Fibroblast of mammary gland (primary cell): ENCODE measurements around the gene NFATC1.

Source experiments
- DNase-seq: peaks from one replicate; pipeline ENCODE4 v3.0.0-alpha.2; 2010; ENCODE audit warnings: low read depth
- H3K4me3 ChIP-seq: 2 replicates; pipeline ENCODE4 v1.5.1; 2011; ENCODE audit warnings: low read depth, mild to moderate bottlenecking, low read length, moderate library complexity; ENCODE audit not compliant: control insufficient read depth
- CTCF ChIP-seq: conservative IDR thresholded peaks from 2 replicates; pipeline ENCODE4 v1.5.1; 2011; ENCODE audit warnings: low read depth, low read length, inconsistent platforms; ENCODE audit not compliant: control insufficient read depth, insufficient read depth

NFATC1 gene

DNA sequence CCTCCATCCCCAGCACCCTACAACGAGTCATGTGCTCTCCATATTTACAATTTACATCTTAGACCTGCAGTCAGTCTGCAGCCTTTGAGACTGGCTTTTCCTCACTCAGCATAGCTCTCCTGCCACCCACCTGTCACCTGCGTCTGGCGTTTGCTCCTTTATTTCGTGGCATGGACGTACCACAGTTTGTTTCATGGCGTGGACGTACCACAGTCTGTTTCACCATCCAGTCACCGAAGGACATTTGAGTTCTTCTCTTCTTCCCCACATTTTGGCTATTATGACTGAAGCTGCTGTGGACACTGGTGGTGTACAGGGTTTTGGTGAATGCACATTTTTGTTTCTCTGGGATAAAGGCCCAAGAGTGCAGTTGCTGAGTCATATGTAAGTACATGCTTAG is 142.0 kb downstream of the NFATC1 start:
- DNase-seq = no peak
- no peak overlapping the region for H3K4me3 ChIP-seq
- TF ChIP-seq CTCF = no peak

- H3K4me3 ChIP-seq = no peak overlapping the region
- DNase-seq = no peak
- no peak for TF ChIP-seq CTCF
Observed at GRCh38 chr18:79538635-79539034, 142.9 kb downstream of the NFATC1 start.

DNA sequence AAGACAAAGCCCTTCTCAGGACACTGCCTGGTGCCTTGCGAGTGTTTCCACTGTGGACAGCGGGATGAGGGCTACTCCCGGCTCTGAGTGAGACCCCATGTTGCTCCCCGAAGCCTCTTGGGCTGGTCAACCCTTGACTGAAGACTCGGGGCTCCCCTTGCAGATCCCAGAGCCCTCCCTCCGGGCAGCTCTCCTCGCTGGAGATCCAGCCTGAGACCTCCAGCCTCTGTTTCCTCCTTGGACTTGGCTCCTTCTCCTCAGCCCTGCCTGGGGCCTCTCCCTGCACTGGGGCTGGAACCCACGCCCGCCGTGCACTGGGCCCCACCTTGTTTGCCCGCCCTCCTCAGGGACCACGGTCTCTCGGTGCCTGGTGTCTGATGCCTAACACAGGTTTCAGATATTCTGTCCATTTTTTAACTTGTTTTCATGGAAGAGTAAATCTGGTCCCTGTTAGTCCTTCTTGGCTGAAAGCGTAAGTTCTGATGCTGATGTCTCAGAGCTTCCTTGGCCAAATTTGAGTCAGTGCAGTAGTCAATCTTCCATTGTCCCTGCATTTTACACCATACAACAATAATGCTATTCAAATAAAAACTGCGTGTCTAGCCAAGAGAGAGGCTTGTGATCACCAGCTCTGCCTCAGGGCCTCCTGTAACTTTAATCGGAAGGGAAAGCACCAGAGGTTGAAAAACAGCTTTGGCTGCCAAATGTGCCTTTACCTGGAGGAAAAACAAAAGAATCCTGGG is 144.6 kb downstream of the NFATC1 start:
- H3K4me3 ChIP-seq = no peak overlapping the region
- no peak for TF ChIP-seq CTCF
- DNase-seq = no peak

- no peak overlapping the region for H3K4me3 ChIP-seq
- TF ChIP-seq CTCF = no peak
- DNase-seq = no peak
Observed at GRCh38 chr18:79540904-79541282, 145.2 kb downstream of the NFATC1 start.

DNA sequence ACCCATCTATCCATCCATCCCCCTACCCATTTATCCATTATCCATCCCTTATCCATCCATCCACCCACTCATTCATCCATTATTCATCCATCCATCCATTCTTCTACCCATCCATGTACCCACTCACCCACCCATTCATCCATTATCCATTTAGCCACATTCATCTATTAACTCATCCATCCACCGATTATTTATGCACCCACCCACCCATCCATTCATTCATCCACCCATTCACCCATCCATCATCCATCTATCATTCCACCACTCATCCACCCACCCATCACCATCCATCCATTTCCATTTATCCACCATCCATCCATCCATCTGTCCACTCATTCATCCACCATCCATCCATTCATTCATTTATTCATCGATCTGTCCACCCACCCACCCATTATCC is 146.5 kb downstream of the NFATC1 start:
- no peak for TF ChIP-seq CTCF
- no peak overlapping the region for H3K4me3 ChIP-seq
- no peak for DNase-seq

GRCh38 chr18:79542876-79543750 is 147.4 kb downstream of the NFATC1 start:
- DNase-seq = no peak
- no peak for TF ChIP-seq CTCF
- no peak overlapping the region for H3K4me3 ChIP-seq
